ENCODE results near the gene COLQ.
"Not testable (repeated sequence)": the region's sequence is repeated elsewhere in the genome, so short reads cannot be mapped to it uniquely, and the experiment has no call there.

The COLQ gene

DNA sequence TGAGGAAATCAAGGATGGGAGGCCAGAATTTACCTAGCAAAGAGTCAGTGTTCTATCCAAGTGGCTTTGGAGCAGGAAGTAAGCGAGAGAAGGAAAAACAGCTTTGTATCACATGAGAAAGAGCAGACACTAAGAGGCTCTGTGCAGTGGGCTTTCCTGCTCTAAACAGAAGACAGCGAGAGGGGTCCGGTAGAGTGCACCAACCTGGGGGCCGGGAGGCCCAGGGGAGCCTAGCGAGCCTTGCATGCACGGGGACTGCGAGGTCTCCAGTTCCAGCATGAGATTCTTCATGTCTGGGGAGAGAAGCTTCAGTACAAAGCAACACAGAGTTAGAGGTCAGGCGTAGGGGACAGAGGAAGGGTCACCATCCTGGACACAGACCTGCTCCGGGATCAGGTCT is 33.5 kb downstream of the COLQ start:
- DNase-seq, result no peak

GRCh38 chr3:15486979-15487378 is 34.5 kb downstream of the COLQ start:
- no peak for DNase-seq

DNA sequence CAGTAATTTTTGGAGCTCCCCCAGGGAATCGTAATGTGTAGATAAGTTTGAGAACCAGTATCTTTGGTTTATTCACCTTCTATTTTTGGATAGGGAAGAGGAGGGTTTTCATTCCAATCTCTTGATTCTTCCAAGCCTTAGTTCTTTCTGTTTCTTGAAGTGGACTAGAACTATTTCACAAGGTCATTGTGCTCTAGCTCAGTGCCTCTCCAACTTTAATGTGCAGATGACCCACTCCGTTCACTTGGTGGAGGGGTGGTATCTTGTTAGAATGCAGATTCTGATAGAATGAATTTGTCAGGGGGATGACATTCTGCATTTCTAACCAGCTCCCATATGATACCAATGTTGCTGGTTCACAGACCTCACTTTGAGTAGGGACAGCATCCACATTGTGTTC is 35.5 kb downstream of the COLQ start:
- DNase-seq, result no peak

- not testable (repeated sequence) for DNase-seq
Measured at GRCh38 chr3:15484551-15484950, 37.0 kb downstream of the COLQ start.

- no peak for DNase-seq
Measured at GRCh38 chr3:15479400-15480224, 41.9 kb downstream of the COLQ start.

- DNase-seq, result no peak
Measured at GRCh38 chr3:15478640-15478979, 42.9 kb downstream of the COLQ start.

- DNase-seq, result no peak
Measured at GRCh38 chr3:15477951-15478639, 43.4 kb downstream of the COLQ start.

- no peak for DNase-seq
Measured at GRCh38 chr3:15476378-15476777, 45.1 kb downstream of the COLQ start.

DNA sequence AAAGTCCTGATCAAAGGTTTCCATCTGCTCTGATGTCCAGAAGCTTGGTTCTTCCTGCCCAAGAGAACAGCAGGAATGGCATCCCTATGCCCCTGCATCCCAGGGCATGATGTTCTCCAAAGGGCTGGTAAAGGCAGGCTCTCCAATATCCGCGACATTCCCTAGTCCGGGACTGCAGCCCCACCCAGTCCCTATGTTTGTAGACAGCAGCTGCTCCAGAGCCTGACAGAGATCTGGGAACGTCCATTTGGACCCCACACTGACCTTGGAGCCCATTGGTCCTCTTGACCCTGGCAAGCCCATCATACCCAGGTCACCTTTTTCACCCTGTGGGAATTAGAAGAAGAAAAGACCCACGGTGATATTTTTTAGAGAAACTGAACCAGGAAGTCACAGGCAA is 46.3 kb downstream of the COLQ start:
- no peak for DNase-seq

- no peak for DNase-seq
Measured at GRCh38 chr3:15471861-15472260, 49.6 kb downstream of the COLQ start.

GRCh38 chr3:15470849-15471248 is 50.7 kb downstream of the COLQ start:
- no peak for DNase-seq

GRCh38 chr3:15470261-15470660 is 51.2 kb downstream of the COLQ start:
- DNase-seq, result no peak

- DNase-seq, result no peak
Measured at GRCh38 chr3:15467227-15468181, 54.0 kb downstream of the COLQ start.

GRCh38 chr3:15465876-15466585 is 55.5 kb downstream of the COLQ start:
- DNase-seq, result no peak

- DNase-seq, result peak; percentile 32
Measured at GRCh38 chr3:15462451-15462850, 59.1 kb downstream of the COLQ start.

DNA sequence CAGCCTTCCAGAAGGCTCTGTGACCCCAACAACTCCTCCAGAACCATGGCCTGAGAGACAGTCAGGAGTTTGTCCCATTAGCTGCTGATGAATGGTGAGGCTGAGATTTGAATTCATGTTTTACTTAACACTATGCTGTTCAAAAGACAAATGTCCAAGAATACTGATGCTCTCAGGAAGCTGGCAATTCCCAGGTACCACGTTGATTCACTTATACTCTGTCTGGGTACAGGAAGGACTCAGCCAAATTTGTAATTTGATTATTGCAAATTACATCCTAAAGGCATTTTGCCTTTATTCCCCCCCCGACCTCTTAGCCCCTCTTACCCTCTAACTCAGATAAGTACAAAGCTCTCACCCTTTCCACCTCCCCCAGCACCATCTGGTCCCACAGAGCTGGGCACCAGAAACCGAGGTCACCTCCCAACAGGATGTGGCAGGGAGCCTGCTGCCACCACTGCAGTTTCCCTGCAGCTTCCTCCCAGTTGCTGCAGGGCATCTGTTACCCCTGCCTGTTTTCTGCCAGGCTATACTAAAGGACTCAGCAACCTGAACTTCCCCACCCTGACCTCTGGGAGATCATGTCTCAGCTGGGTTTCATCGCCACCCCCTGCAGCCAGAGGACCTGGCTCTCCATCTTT is 60.5 kb downstream of the COLQ start:
- DNase-seq, result no peak

- DNase-seq, result no peak
Measured at GRCh38 chr3:15458212-15458780, 63.2 kb downstream of the COLQ start.

DNA sequence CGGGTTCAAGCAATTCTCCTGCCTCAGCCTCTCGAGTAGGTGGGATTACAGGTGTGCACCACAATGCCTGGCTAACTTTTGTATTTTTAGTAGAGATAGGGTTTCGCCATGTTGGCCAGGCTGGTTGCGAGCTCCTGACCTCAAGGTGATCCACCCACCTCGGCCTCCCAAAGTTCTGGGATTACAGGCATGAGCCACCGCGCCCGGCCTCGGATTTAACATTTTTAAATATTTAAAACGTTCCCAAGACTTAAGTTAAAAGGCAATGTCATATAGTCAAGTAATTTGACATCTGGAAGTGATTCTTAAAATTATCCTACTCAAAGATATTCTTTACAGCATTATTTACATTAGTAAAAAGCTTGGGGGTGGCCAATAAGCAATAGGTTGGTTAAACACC is 64.6 kb downstream of the COLQ start:
- DNase-seq, result not testable (repeated sequence)

DNA sequence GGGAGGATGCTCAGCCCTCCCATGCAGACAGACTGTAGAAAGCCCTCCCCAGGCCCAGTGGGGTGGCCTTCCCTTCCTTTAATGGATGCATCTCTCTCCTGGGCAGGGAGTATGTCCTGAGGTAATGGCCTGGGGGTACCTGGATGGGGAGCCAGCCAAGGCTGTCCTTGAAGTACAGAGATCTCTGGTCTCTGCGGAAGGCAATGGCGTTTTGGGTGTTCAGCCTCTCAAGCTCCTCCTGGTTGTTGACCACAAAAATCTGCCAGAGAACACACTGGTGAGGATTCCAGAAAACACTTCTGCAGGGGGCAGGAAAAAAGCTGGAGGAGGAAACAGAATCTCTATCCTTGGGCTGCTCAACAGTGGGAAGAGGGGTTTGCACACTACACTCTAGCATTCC is 65.2 kb downstream of the COLQ start:
- DNase-seq, result no peak

DNA sequence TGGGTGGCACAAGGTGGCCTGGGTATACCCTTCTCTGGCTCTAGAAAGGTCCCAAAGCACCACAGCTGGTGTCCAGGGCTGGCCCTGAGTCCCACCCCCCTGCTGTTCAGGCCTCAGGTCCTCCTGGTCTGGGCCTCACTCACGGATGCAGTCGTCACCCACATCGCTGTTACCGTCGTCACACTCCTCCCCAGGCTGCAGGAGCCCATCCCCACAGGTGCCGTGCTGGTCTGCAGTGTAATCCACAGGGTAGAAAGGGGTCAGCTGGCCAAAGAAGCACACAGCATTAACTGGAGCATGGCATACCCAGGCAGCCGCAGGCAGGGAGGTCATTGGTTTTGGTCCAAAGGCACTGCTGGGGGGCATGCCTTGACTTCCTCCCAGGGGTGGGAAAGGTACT is 65.8 kb downstream of the COLQ start:
- DNase-seq, result no peak

DNA sequence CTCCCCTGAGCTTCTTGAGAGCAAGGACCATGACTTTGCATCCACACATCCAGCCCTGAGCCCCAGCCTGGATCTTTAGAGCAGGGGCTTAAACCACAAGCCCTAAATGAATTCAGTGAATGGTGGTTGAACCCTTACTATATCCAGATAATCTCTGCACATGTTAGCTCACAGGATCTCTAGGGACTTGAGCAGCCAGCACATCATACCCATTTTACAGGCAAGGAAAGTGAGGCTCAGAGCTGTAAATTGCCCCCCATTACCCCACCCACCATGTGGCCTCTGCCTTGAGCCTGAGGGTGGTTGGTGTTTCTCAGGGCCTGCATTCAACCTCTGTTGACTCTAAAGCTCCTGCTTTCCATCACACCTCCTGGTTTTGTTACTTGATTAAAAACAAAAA is 66.5 kb downstream of the COLQ start:
- no peak for DNase-seq
